GM19043 (cell line): ENCODE measurements around the gene PIM1.
"Not testable (repeated sequence)": the region's sequence is repeated elsewhere in the genome, so short reads cannot be mapped to it uniquely, and the experiment has no call there.

ENCODE experiments used
- ATAC-seq: cut with Tn5 transposase; IDR thresholded peaks from one replicate; pipeline ENCODE4 v1.9.1; 2021; ENCODE audit warnings: low read depth; ENCODE audit not compliant: unreplicated experiment

PIM1 gene

DNA sequence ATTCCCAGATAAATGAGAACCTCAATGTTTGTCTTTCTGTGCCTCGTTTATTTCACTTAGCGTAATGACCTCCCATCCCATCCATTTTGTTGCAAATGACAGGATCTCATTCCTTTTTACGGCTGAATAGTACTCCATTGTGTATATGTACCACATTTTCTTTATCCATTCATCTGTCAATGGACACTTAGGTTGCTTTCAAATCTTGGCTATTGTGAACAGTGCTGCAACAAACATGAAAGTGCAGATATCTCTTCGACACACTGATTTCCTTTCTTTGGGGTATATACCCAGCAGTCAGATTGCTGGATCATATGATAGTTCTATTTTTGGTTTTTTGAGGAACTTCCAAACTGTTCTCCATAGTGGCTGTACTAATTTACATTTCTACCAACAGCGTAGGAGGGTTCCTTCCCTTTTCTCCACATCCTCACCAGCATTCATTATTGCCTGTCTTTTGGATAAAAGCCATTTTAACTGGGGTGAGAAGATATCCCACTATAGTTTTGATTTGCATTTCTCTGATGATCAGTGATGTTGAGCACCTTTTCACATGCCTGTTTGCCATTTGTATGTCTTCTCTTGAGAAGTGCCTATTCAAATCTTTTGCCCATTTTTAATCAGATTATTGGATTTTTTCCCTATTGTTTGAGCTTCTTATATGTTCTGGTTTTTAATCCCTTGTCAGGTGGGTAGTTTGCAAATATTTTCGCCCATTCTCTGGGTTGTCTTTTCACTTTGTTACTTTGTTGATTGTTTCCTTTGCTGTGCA is 16.2 kb downstream of the PIM1 start:
- not testable (repeated sequence) for ATAC-seq

DNA sequence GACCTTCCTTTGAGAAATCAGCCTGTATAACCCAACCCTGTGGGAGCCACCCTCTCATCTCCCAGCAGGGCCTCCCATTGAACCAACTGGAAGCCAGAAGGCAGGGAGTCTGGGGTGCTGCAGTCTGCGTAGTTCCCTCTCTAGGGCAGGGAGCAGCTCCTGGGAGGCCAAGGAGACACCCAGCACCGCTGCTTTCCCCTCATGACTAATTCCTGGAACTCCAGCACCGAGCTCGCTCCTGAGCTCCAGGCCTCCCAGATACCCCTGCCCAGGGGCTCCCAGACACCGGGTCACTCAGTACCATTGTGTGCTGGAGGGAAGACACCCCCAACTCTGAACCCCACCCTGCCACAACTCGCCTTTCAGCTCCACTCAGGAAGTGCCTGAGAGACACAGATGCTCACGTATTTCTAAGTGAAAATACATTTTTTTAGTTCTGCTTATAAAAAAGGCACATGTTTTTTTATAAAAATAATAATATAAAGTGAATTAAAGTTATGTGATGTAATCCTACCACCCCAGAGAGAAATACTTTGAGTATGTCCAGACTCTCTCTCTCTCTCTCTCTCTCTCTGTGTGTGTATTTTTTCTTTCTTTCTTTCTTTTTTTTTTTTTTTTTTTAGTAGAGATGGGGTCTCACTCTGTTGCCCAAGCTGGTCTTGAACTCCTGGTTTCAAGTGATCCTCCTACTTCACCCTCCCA is 17.5 kb downstream of the PIM1 start:
- no peak for ATAC-seq

GRCh38 chr6:37188962-37189510 is 19.1 kb downstream of the PIM1 start:
- ATAC-seq = no peak

DNA sequence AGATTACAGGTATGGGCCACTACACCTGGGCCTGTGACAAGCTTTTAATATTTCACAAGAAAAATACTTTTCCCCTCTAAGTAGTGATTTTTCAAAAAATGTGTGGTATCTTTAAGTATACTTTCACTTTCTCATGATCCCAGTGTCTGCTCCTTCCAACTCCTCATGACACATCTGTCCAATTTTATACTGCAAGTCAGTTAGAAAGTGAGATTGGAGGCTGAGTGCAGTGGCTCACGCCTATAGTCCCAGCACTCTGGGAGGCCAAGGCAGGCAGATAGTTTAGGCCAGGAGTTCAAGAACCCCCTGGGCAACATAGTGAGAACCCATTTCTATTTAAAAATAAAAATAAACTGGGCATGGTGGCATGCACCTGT is 20.2 kb downstream of the PIM1 start:
- no peak for ATAC-seq

DNA sequence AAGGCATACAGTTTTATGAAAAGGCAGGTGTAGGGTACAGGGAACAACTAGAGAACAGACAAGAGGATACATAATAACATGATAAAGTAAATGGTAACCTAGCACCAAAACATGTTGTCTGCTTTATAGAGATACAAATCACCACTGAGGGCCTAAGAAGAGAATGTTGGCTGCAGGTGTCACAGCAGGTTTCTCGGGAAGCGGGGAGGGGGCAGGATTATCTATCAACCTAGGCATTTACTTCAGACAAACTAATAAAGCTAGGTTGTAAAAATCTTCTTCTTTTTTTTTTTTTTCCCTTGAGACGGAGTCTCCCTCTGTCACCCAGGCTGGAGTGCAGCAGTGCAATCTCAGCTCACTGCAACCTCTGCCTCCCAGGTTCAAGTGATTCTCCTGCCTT is 22.7 kb downstream of the PIM1 start:
- no peak for ATAC-seq

GRCh38 chr6:37194886-37195285 is 24.9 kb downstream of the PIM1 start:
- ATAC-seq = not testable (repeated sequence)

DNA sequence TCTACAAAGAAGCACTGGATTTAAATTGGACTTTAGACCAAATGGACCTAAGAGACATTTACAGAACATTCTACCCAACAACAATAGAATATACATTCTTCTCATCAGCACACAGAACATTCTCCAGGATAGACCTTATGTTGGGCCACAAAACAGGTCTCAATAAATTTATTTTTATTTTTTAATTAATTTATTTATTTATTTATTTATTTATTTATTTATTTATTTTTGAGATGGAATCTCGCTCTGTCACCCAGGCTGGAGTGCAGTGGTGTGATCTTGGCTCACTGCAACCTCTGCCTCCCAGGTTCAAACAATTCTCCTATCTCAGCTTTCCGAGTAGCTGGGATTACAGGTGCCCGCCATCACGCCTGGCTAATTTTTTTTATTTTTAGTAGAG is 26.5 kb downstream of the PIM1 start:
- not testable (repeated sequence) for ATAC-seq

DNA sequence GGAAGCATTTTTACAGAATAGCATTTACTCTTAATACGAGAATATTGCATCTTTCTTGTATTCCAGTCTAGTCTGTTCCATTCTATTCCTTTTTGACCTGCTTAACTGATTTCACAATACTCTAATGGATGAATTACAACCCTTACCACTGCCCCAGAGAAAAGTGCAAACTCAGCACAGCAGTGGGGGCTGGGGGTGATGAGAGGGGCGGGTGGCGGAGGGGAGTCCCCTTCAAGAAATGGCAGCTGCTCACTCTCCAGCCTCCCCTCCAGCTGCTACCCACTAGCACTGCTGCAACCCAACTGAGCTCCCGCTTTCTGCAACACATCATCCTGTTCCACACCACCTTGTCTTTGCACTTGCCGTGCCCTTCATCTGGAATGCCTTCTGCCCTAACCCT is 30.1 kb downstream of the PIM1 start:
- no peak for ATAC-seq

DNA sequence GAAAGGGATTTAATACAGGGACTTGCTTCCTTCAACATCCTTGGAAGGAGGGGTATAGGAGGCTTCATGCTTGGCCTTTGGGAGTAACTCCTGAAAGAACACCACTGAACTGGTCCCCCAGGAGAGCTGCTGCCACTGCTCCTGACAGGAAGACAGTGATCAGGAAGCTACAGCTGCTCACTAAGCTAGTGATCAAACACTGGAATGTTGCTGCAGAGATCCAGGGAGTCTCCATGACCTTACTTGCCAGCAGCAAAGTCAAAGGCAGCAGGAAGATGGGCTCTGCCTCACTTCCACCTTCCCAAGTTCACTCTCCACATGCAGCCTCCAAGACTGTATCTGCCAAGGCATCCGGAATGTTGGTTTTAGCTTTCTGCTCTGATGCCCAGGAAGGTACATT is 31.8 kb downstream of the PIM1 start:
- ATAC-seq = no peak

DNA sequence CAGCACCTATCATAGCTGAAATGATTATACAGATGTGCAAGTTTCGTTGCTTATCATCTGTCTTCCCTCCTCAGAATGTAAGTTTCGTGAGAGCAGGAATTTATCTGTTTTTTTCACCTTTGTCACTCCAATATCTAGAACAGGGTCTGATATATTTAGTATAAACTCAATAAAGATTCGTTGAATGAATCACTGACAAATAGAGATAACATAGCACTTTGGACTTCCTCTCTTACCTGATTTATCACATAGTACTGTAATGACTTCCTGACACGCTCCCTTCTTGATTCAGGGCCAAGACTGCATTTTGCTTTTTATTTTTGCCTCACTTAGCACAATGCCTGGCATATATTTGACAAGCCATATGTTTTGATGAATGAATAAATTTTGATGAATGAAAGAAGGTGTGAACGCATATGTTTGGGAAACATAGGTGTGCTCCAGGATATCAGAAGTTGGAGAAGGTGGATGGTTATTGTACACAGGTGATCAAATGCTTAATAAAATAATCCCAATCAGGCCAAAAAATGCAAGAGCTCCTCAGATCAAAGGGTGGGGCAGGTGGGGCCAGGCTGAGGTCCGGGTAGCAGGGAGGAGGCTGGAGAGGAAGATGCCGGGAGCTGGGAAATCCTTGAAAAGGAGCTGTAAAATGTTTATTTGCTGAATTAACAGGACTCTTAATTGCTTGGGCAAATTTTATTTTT is 33.0 kb downstream of the PIM1 start:
- ATAC-seq = no peak

DNA sequence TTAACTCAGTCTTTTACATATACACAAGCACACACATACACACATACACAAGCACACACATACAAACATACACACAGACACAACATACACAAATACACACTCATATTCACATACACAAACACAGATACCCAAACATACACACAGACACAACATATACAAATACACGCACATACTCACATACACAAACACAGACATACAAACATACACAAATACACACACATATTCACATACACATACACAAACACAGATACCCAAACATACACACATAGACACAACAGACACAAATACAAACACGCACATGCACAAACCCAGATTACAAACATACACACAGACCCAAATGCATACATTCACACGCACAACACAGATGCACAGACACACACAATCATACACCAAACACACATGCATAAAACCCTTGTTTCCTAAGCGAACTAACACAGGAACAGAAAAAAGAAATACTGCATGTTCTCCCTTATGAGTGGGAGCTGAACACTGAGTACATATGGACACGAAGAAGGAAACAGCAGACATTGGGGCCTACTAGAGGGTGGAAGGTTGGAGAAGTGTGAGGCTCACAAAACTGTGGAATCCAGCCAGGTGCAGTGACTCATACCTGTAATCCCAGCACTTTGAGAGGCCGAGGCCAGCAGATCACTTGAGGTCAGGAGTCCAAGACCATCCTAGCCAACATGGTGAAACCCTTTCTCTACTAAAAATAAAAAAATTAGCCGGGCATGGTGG is 34.2 kb downstream of the PIM1 start:
- no peak for ATAC-seq

GRCh38 chr6:37205175-37205996 is 35.4 kb downstream of the PIM1 start:
- ATAC-seq = no peak

DNA sequence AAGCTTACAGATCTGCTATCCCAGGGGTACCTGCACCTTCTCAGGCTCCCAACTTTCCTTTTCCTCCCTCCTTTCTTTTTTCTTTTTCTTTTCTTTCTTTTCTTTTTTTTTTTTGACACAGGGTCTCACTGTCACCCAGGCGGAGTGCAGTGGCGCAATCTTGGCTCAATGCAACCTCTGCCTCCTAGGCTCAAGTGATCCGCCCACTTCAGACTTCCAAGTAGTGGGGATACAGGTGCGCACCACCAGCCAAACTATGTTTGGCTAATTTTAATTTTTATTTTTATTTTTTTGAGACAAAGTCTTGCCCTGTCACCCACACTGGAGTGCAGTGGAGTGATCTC is 36.0 kb downstream of the PIM1 start:
- ATAC-seq = no peak

DNA sequence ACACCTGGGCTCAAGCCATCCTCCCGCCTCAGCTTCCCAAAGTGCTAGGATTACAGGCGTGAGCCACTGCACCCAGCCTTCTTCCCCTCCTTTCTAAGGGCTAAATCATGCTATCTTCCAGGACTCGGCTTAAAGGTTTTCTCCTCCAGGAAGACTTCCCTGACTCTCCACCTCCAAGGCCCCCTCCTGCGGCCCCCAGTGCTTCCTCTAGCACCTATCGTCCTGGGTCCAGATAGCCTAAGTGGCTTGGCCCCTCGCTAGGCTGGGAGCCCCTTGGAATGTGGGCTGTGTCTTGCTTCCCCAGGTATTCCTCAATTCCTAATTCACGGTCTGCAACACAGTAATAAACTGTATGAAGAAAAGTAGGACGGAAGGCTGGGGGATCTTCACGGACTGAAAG is 36.7 kb downstream of the PIM1 start:
- ATAC-seq = no peak

GRCh38 chr6:37207903-37208456 is 38.0 kb downstream of the PIM1 start:
- ATAC-seq = no peak

DNA sequence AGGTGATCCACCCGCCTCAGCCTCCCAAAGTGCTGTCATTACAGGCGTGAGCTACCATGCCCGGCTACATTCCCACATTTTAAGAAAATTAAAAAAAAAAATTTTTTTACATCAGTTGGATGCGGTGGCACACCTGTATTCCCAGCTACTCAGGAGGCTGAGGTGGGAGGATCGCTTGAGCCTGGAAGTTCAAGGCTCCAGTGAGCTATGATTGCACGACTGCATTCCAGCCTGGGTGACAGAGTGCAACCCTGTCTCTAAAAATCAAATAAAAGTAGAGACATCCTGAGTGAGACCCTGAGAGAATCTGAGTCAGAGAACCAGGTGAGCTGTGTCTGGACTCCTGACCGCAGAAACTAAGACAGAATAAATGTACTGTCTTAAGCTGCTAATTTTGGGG is 38.8 kb downstream of the PIM1 start:
- ATAC-seq = no peak

- no peak for ATAC-seq
Measured at GRCh38 chr6:37209461-37210205, 39.7 kb downstream of the PIM1 start.

GRCh38 chr6:37210313-37210968 is 40.5 kb downstream of the PIM1 start:
- no peak for ATAC-seq
